ENCODE data around the gene PNKP. TPM values are rescaled to one million over a fixed set of nuclear protein-coding genes. Genes with fewer than 3 reads are reported as not detected.
A peak's percentile ranks its signal among the peaks of the same experiment; 100 is the strongest.

Gene PNKP
- total RNA-seq, 2 donors from 2014 or later, result 55.8 to 78.7 TPM

DNA sequence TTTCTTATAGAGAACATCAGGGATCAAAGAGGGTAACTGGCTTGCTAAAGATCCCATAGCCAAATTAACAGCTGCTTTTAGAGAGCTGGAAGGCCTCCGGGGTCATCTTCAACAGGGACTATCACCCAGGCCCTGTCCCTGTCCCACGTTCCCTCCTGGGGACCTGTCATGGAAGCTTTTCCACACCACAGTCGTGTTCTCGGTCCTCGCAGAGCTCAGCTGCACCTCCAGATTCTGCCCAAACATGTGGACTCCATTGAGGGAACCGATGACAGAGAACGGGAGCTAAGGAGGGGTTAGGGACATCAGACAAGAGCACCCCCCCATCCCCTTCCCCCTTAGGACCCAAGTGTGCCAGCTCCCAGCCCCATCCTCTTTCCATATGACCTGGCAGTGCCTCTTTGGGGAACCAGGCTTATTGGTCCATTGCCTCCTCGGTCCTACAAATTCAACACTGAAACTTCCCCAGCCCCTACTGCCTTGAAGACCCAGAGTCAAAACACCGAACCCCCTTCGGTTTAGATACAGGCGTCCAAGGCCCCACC is 54.9 kb downstream of the PNKP start:
- Histone ChIP-seq H3K36me3 (peaks cover under 1% of the 10 kb centered on the region), H3K27ac (peak overlapping the region; percentile 73 to 84), H3K9me3 (no peaks in the 10 kb centered on the region), H3K27me3 (replicated peaks; ENCODE audit: insufficient read depth) (no peaks in the 10 kb centered on the region), H3K4me1 (ENCODE audit: control insufficient read depth in 1 of 2, low read depth in 2 of 2) (peaks cover 18 to 33% of the 10 kb centered on the region in 2 donors), H3K4me3 (peak overlapping the region; percentile 83)
- DNase-seq (ENCODE audit: low spot score) (no peak), ATAC-seq (ENCODE audit: insufficient number of reproducible peaks, low FRiP score, low read depth) (no peak)
- TF ChIP-seq, protein P1, sequence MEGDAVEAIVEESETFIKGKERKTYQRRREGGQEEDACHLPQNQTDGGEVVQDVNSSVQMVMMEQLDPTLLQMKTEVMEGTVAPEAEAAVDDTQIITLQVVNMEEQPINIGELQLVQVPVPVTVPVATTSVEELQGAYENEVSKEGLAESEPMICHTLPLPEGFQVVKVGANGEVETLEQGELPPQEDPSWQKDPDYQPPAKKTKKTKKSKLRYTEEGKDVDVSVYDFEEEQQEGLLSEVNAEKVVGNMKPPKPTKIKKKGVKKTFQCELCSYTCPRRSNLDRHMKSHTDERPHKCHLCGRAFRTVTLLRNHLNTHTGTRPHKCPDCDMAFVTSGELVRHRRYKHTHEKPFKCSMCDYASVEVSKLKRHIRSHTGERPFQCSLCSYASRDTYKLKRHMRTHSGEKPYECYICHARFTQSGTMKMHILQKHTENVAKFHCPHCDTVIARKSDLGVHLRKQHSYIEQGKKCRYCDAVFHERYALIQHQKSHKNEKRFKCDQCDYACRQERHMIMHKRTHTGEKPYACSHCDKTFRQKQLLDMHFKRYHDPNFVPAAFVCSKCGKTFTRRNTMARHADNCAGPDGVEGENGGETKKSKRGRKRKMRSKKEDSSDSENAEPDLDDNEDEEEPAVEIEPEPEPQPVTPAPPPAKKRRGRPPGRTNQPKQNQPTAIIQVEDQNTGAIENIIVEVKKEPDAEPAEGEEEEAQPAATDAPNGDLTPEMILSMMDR (IDR thresholded peaks at IDR 0.05), result no peak

DNA sequence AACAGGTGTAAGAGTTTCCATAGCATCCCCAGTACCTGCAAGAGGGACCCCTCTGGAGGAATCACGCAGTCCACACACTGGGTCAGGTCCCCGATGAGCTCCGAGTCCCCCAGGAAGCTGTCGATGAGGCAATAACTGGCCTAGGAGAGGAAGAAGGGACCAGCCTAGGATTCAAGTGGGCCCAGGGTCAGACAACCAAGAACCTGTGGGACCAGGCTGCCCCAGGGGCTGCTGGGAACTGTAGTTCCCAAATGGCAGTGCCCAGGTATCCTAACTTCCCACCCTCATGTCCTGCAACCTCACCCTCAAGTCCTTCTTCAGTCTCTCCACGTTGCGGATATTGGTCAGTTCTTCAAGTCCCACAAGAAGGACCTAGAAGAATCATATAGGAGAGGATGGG is 56.0 kb downstream of the PNKP start:
- DNase-seq (ENCODE audit: low spot score) (no peak), ATAC-seq (ENCODE audit: insufficient number of reproducible peaks, low FRiP score, low read depth) (no peak)
- peaks cover 4% of the 10 kb centered on the region for H3K36me3 ChIP-seq
- H3K9me3 ChIP-seq, result no peaks in the 10 kb centered on the region
- no peak overlapping the region for H3K4me3 ChIP-seq
- H3K27me3 ChIP-seq (replicated peaks; ENCODE audit: insufficient read depth), result no peaks in the 10 kb centered on the region
- H3K27ac ChIP-seq, result no peak overlapping the region
- TF ChIP-seq, protein P1 (IDR thresholded peaks at IDR 0.05), result no peak
- H3K4me1 ChIP-seq (ENCODE audit: control insufficient read depth in 1 of 2, low read depth in 2 of 2), result peaks cover 14 to 33% of the 10 kb centered on the region in 2 donors

Other genes starting within 250 kb of the PNKP start
- 100 to 1,000 TPM in 1 of 2 donors, 10 to 100 TPM in 1; 82.2 to 188 TPM for gene RRAS, start 227.4 kb downstream of the PNKP start, total RNA-seq
- 10 to 100 TPM; 27.3 to 30.6 TPM for gene SCAF1, start 225.4 kb downstream of the PNKP start, total RNA-seq
- gene IRF3, start 201.7 kb downstream of the PNKP start, total RNA-seq, result 10 to 100 TPM; 33.2 to 52.9 TPM
- gene BCL2L12, start 201.6 kb downstream of the PNKP start, total RNA-seq, result 1 to 10 TPM; 2.5 to 3.0 TPM
- 100 to 1,000 TPM; 116 to 118 TPM for gene PRMT1, start 190.3 kb downstream of the PNKP start, total RNA-seq
- gene ADM5, start 178.0 kb downstream of the PNKP start, total RNA-seq, result 1 to 10 TPM; 2.8 to 6.4 TPM
- gene CPT1C, start 176.5 kb downstream of the PNKP start, total RNA-seq, result 1 to 10 TPM; 2.5 to 3.9 TPM
- not detected for gene TSKS, start 104.3 kb downstream of the PNKP start, total RNA-seq
- gene AP2A1, start 100.6 kb downstream of the PNKP start, total RNA-seq, result 10 to 100 TPM; 81.1 to 89.7 TPM
- gene FUZ, start 54.3 kb downstream of the PNKP start, total RNA-seq, result 10 to 100 TPM; 23.6 to 27.3 TPM
- 10 to 100 TPM; 29.8 to 37.0 TPM for gene MED25, start 49.3 kb downstream of the PNKP start, total RNA-seq
- 10 to 100 TPM; 62.9 to 72.2 TPM for gene PTOV1, start 16.4 kb downstream of the PNKP start, total RNA-seq
- 10 to 100 TPM; 15.2 to 20.7 TPM for gene AKT1S1, start 9.8 kb upstream of the PNKP start, total RNA-seq
- gene TBC1D17, start 10.1 kb upstream of the PNKP start, total RNA-seq, result 10 to 100 TPM; 27.9 to 31.7 TPM
- gene IL4I1, start 29.3 kb upstream of the PNKP start, total RNA-seq, result 1 to 10 TPM; 1.5 to 2.2 TPM
- 1 to 10 TPM; 8.4 to 9.8 TPM for gene ATF5, start 61.6 kb upstream of the PNKP start, total RNA-seq
- gene NUP62, start 61.9 kb upstream of the PNKP start, total RNA-seq, result 10 to 100 TPM; 29.9 to 34.3 TPM
- gene SIGLEC11, start 93.6 kb upstream of the PNKP start, total RNA-seq, result 10 to 100 TPM in 1 of 2 donors, 1 to 10 TPM in 1; 2.8 to 10.0 TPM
- 10 to 100 TPM; 27.5 to 33.4 TPM for gene VRK3, start 157.8 kb upstream of the PNKP start, total RNA-seq
- gene ZNF473, start 158.4 kb upstream of the PNKP start, total RNA-seq, result 1 to 10 TPM; 2.4 to 6.5 TPM